ENCODE results near the gene LIMS4.
"Not testable (repeated sequence)": the region's sequence is repeated elsewhere in the genome, so short reads cannot be mapped to it uniquely, and the experiment has no call there.

- TF ChIP-seq CTCF (IDR thresholded peaks at IDR 0.05; ENCODE audit: low read length); EZH2 (optimal IDR thresholded peaks at IDR 0.05; ENCODE audit: low read depth, low read length): not testable (repeated sequence)
Observed at GRCh38 chr2:110395990-110396389, 76.6 kb downstream of the LIMS4 start.

All from MM.1S (cell line).